Spinal cord (tissue), 10 donors: ENCODE data around the gene HAND1. TPM values are rescaled to one million over a fixed set of nuclear protein-coding genes. Genes with fewer than 3 reads are reported as not detected.

Experiments used
- DNase-seq, 6 donors: peaks; one replicate each; pipeline versions ENCODE4 v3.0.0 to v3.0.0-alpha.2; 2013 to 2015; ENCODE audit warnings: low spot score in 6 of 6, low read depth in 4 of 6
- H3K27ac ChIP-seq: one replicate; pipeline ENCODE4 v1.5.1; 2013; ENCODE audit warnings: low read depth, low read length, control low read depth
- H3K27me3 ChIP-seq: one replicate; pipeline ENCODE4 v1.6.1; 2013; ENCODE audit warnings: low read length; ENCODE audit not compliant: control insufficient read depth, insufficient read depth
- H3K36me3 ChIP-seq: one replicate; pipeline ENCODE4 v1.6.1; 2013; ENCODE audit warnings: low read length; ENCODE audit not compliant: control insufficient read depth, insufficient read depth
- H3K4me1 ChIP-seq: one replicate; pipeline ENCODE4 v1.6.1; 2013; ENCODE audit warnings: low read length; ENCODE audit not compliant: control insufficient read depth, insufficient read depth
- H3K4me3 ChIP-seq: one replicate; pipeline ENCODE4 v1.5.1; 2013; ENCODE audit warnings: low read depth, low read length, control low read depth
- H3K9me3 ChIP-seq: one replicate; pipeline ENCODE4 v1.6.1; 2013; ENCODE audit warnings: low read length; ENCODE audit not compliant: control insufficient read depth, insufficient read depth
- WGBS: methylation state at CpG from one replicate; pipeline ENCODE4 v1.1.5; 2013; ENCODE audit warnings: missing lambda C conversion rate; ENCODE audit not compliant: insufficient coverage; 5-methylcytosine and 5-hydroxymethylcytosine counted together
- long read RNA-seq, 4 donors: transcript quantifications; one replicate each; lab custom pipeline, GENCODE V29; 2026
- polyA plus RNA-seq, 2 donors: library from polyadenylated mRNA; unstranded; fragments of 120-200 nt; gene quantifications; one replicate each; pipeline ENCODE4 v1.2.1, GENCODE V29; 2013; ENCODE audit not compliant: insufficient read length in 2 of 2
- total RNA-seq, 2 donors: library from RNA; depleted of rRNA in 1 of 2; stranded (reverse); fragments of 120-200 nt in 1 of 2; fragments of >200 nt in 1 of 2; gene quantifications; one replicate each; pipeline versions ENCODE4 v1.2.3 to v1.2.4, GENCODE V29; 2013 to 2014
- donor health status: healthy.

Gene HAND1
- not detected for total RNA-seq
- polyA plus RNA-seq: not detected
- long read RNA-seq, donor 1: 0 reads
- long read RNA-seq, donor 2: 0 reads
- long read RNA-seq, donor 3: 0 reads
- long read RNA-seq, donor 4: 0 reads

GRCh38 chr5:154478224-154478565, at the start of gene HAND1:
HAND1 (minus strand) TSS chr5:154478227; CDS start chr5:154478008, 219 bp downstream.
- WGBS: 0% methylated on average over 4 of the region's 20 CpGs
- Histone ChIP-seq H3K4me1 (peaks cover 59% of the 10 kb centered on the region), H3K27ac (no peak within 1 kb of the TSS), H3K27me3 (peaks cover 100% of the 10 kb centered on the region), H3K9me3 (no peaks in the 10 kb centered on the region), H3K36me3 (no peaks in the 10 kb centered on the region), H3K4me3 (no peak within 1 kb of the TSS)
- peak in 1 of 6 donors; percentile 49 for DNase-seq

- H3K4me3 ChIP-seq: no peak overlapping the region
- no peaks in the 10 kb centered on the region for H3K9me3 ChIP-seq
- H3K4me1 ChIP-seq: peaks cover 5% of the 10 kb centered on the region
- no peaks in the 10 kb centered on the region for H3K36me3 ChIP-seq
- DNase-seq: no peak
- WGBS: 93% methylated on average over 3 of the region's 12 CpGs
- H3K27ac ChIP-seq: no peak overlapping the region
- H3K27me3 ChIP-seq: peaks cover 9% of the 10 kb centered on the region
Observed at GRCh38 chr5:154526231-154527226, 48.5 kb upstream of the HAND1 start.

GRCh38 chr5:154524859-154525258, 46.8 kb upstream of the HAND1 start:
- Histone ChIP-seq H3K27ac (no peak overlapping the region), H3K27me3 (peaks cover 19% of the 10 kb centered on the region), H3K36me3 (no peaks in the 10 kb centered on the region), H3K9me3 (no peaks in the 10 kb centered on the region), H3K4me3 (no peak overlapping the region), H3K4me1 (peaks cover 10% of the 10 kb centered on the region)
- no peak for DNase-seq
- no CpG with 5 or more reads among the region's 2 CpGs for WGBS

DNA sequence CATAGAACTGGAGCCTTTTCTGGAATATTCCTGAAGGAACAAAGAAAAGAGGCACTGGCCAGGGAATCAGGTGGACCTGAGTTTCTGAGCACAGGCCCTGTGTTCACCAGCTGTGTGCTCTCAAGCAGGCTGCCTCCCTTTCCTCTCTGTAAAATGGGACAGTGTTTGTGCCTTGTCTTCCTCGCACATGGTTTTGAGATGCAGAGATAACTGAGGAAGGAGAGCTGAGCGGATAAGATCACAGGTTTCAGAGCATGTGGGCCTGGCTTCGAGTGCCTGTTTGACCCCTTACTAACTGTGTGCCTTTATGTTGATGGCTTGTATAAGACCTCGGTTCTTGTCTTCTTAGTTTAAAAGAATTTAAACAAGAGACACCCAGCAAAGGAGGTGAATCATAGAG, 46.2 kb upstream of the HAND1 start:
- no peaks in the 10 kb centered on the region for H3K36me3 ChIP-seq
- no peak for DNase-seq
- H3K4me1 ChIP-seq: peaks cover 10% of the 10 kb centered on the region
- 100% methylated on average over 1 of the region's 4 CpGs for WGBS
- H3K9me3 ChIP-seq: no peaks in the 10 kb centered on the region
- no peak overlapping the region for H3K4me3 ChIP-seq
- peaks cover 19% of the 10 kb centered on the region for H3K27me3 ChIP-seq
- H3K27ac ChIP-seq: no peak overlapping the region

GRCh38 chr5:154523709-154524108, 45.7 kb upstream of the HAND1 start:
- no peak overlapping the region for H3K27ac ChIP-seq
- no peaks in the 10 kb centered on the region for H3K36me3 ChIP-seq
- H3K4me3 ChIP-seq: no peak overlapping the region
- H3K9me3 ChIP-seq: no peaks in the 10 kb centered on the region
- H3K27me3 ChIP-seq: peaks cover 19% of the 10 kb centered on the region
- WGBS: 64% methylated on average over 1 of the region's 3 CpGs
- H3K4me1 ChIP-seq: peaks cover 10% of the 10 kb centered on the region
- DNase-seq: peak in 1 of 6 donors; percentile 11

GRCh38 chr5:154523104-154523503, 45.1 kb upstream of the HAND1 start:
- H3K36me3 ChIP-seq: no peaks in the 10 kb centered on the region
- peaks cover 10% of the 10 kb centered on the region for H3K4me1 ChIP-seq
- H3K9me3 ChIP-seq: no peaks in the 10 kb centered on the region
- peak in 1 of 6 donors; percentile 15 for DNase-seq
- H3K27me3 ChIP-seq: peaks cover 19% of the 10 kb centered on the region
- 72% methylated on average over 4 of the region's 4 CpGs for WGBS
- no peak overlapping the region for H3K4me3 ChIP-seq
- H3K27ac ChIP-seq: no peak overlapping the region

GRCh38 chr5:154522284-154522683, 44.3 kb upstream of the HAND1 start:
- Histone ChIP-seq H3K36me3 (no peaks in the 10 kb centered on the region), H3K9me3 (no peaks in the 10 kb centered on the region), H3K27me3 (peaks cover 19% of the 10 kb centered on the region), H3K27ac (no peak overlapping the region), H3K4me3 (no peak overlapping the region), H3K4me1 (peaks cover 10% of the 10 kb centered on the region)
- no peak for DNase-seq
- WGBS: no CpG with 5 or more reads among the region's 3 CpGs

GRCh38 chr5:154521756-154522155, 43.7 kb upstream of the HAND1 start:
- Histone ChIP-seq H3K9me3 (no peaks in the 10 kb centered on the region), H3K27ac (no peak overlapping the region), H3K4me3 (no peak overlapping the region), H3K4me1 (peaks cover 10% of the 10 kb centered on the region), H3K27me3 (peaks cover 19% of the 10 kb centered on the region), H3K36me3 (no peaks in the 10 kb centered on the region)
- WGBS: 45% methylated on average over 2 of the region's 3 CpGs
- DNase-seq: no peak

- H3K36me3 ChIP-seq: no peaks in the 10 kb centered on the region
- 4% methylated on average over 15 of the region's 15 CpGs for WGBS
- peak in 2 of 6 donors; percentile 41 to 53 for DNase-seq
- no peaks in the 10 kb centered on the region for H3K9me3 ChIP-seq
- no peak overlapping the region for H3K27ac ChIP-seq
- H3K4me1 ChIP-seq: peaks cover 10% of the 10 kb centered on the region
- no peak overlapping the region for H3K4me3 ChIP-seq
- peaks cover 19% of the 10 kb centered on the region for H3K27me3 ChIP-seq
Observed at GRCh38 chr5:154520861-154521453, 42.9 kb upstream of the HAND1 start.
